ENCODE measurements around the gene EIF4EBP3.

DNA sequence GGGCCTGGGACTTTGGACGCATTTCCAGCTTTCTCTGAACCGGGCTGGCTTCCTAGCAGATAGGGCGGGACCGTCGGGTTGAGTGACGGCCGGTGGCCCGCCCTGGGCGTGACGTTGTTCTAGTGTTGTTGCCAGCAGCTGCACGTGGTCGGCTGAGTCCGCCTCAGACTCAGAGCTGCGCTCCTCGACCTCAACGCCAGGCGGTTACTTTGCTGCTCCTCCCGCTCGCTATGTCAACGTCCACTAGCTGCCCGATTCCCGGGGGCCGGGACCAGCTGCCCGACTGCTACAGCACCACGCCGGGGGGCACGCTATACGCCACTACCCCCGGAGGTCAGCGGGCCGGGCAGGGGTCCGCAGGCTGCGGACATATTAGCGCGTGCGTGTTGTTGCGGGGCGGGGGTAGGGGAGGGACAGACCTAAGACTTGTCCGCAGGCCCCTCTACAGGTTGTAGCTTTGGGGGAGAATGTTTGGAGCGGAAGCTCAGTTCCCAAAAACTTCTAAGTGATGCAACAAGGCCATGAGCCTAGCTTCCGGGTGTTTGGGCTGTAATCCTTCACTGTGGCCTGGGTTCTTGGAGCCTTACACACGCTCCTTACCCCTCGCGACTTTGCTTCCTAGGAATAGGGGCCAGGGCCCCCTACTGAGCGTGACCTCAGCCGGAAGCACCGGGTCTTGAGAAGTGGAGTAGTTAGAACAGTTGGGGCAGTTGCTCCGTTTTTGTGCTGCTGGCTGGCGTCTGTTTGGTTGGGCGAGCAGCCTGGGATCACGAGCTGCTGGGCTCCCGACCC lies at the start of gene EIF4EBP3:
- TF ChIP-seq CTCF (IDR thresholded peaks at IDR 0.05) (peak in 5 of 6 experiments; percentile 60 to 87 (median 73)), POLR2A (IDR thresholded peaks at IDR 0.05) (peak; percentile 86 to 94)

All from thyroid gland (tissue), 4 donors.